ENCODE results near the gene MACIR.
"Not testable (repeated sequence)": the region's sequence is repeated elsewhere in the genome, so short reads cannot be mapped to it uniquely, and the experiment has no call there.

The MACIR gene, protein sequence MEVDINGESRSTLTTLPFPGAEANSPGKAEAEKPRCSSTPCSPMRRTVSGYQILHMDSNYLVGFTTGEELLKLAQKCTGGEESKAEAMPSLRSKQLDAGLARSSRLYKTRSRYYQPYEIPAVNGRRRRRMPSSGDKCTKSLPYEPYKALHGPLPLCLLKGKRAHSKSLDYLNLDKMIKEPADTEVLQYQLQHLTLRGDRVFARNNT

DNA sequence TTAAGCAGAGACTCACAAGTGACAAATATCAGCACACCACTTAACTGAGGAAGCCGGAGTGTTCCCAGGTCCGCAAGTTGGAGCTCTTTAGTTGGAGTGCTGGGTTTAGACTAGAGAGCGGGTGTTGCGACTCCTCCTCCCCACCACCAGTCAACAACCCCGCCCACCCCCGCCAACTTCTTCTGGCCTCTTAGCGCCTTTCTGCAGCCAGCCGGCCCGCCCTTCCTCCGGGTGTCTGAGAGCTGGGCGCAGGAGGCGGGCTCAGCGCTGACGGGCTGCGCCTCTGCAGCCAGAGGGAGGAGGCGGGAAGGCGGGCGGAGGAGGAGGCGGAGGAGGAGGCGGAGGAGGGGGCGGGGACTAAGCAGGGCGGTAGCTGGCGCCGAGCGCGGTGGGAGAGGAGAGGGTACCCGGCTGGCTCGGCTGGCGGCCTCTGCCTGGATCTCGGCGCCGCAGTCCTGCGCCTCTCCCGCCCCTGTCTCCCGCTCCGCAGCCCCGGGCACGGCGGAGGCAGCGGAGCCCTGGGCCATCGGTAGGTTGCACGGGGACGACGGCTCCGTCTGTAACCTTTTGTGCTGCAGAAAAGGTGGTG lies at the start of gene MACIR:
Gene MACIR, plus strand, starts transcription at position 396 of the 589 bp plus-strand sequence. CDS start 17,157 bp downstream, outside the sequence.
- Histone ChIP-seq H3K36me3 (no peaks in the 10 kb centered on the region), H3K4me1 (peaks cover 38% of the 10 kb centered on the region), H3K27me3 (no peaks in the 10 kb centered on the region), H3K9ac (peak within 1 kb of the TSS; percentile 91), H3K4me3 (peak within 1 kb of the TSS; percentile 96), H3K27ac (peak within 1 kb of the TSS; percentile 90), H3K9me3 (no peaks in the 10 kb centered on the region), H4K20me1 (peaks cover 26% of the 10 kb centered on the region), H3K4me2 (peak within 1 kb of the TSS; percentile 87)
- TF ChIP-seq Cebpa-rat (IDR thresholded peaks at IDR 0.05): no peak

DNA sequence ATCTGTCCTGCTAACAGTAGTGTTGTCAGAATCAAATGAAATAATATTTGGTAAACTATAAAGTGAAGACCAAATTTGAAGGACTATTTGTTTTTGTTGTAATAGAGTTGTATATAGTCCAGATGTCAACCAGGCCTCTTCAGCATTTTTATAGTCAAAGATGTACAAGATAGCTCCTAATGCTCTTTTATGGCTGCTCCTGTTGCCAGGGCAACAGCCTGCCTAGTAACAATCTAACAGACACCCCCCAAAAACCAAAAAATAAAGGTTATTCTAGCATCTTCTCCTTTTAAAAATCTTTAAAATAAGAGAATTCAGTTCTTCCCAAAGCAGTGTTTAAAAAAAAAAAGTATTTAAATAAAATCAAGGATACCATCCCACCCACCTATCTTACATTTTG lies 49.5 kb upstream of the MACIR start:
- Histone ChIP-seq H3K4me2 (no peak overlapping the region), H3K9me3 (no peaks in the 10 kb centered on the region), H3K4me1 (peaks cover 53% of the 10 kb centered on the region), H3K27me3 (no peaks in the 10 kb centered on the region), H4K20me1 (no peaks in the 10 kb centered on the region), H3K4me3 (no peak overlapping the region), H3K36me3 (peaks cover 23% of the 10 kb centered on the region), H3K9ac (no peak overlapping the region), H3K27ac (no peak overlapping the region)
- TF ChIP-seq Cebpa-rat (IDR thresholded peaks at IDR 0.05): no peak

DNA sequence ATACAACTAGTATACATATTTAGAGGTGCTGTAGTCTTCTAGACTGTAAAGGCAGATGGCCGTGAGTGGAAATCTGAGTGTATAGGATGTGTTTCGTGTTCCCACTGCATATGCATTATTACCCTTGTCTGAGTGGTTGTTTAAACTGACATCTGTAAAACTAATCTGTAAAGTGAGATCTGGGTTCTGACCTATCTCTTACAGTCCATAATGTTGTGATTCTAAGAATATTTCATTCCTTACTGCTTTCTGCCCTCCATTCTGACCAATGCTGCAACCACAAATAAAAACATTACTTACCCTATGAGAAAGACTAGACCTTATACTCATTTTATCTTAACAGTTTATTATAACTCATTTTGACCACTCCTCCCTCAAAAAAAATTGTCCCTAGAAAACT lies 47.6 kb upstream of the MACIR start:
- Histone ChIP-seq H3K27ac (peak overlapping the region; percentile 77), H3K9ac (no peak overlapping the region), H4K20me1 (no peaks in the 10 kb centered on the region), H3K27me3 (no peaks in the 10 kb centered on the region), H3K4me1 (peaks cover 54% of the 10 kb centered on the region), H3K9me3 (no peaks in the 10 kb centered on the region), H3K36me3 (peaks cover 12% of the 10 kb centered on the region), H3K4me3 (no peak overlapping the region), H3K4me2 (peak overlapping the region; percentile 79)
- TF ChIP-seq Cebpa-rat (IDR thresholded peaks at IDR 0.05): no peak

DNA sequence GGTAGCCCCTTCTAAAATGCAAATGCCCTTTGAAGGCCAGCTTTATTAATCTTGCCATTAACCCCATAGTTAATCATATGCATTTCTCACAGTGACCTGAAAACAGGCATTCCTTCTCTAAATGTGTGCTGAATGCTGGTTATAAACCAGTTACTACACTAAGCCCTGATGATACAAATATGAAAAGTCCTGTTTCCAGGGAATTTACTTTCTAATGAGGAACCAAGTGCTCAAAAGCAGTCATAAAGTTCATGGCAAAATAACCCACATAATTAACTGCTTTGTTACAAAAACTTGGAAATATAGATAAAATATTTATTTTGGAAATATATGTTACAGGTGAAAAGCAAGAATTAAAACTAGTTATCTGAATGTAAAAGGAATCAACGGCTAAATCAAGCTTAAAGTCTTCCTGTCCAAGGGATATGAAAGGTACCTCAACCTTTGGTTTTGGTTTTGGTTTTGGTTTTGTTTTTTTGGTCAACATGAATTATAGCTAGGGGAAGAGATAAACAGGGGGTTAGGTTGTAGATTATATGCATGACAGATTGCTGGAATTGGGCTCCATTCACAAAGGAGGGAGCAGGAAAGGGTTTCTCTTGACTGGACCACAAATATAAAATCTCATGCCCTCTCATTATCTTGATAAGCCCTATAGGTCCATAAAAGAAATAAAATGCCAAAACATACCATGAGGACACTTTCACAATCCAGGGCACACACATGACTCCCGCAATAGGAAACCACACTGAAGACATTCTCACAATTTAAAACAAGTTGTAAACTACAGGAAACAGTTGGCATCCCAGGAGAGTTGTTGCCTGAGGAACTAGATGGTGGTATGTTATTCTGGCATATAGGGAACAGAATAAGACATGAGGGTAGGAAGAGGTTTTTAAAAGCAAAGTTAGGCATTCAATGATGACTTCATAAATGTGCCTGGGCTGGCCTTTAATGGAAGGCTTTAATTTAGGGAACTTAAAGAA lies 46.7 kb upstream of the MACIR start:
- Histone ChIP-seq H3K27ac (peak overlapping the region; percentile 77), H3K9me3 (no peaks in the 10 kb centered on the region), H3K4me1 (peaks cover 53% of the 10 kb centered on the region), H4K20me1 (no peaks in the 10 kb centered on the region), H3K36me3 (peaks cover 3% of the 10 kb centered on the region), H3K27me3 (no peaks in the 10 kb centered on the region), H3K4me3 (peak overlapping the region; percentile 50; the same call in 1 of the 2 replicates), H3K4me2 (peak overlapping the region; percentile 79), H3K9ac (no peak overlapping the region)
- no peak for TF ChIP-seq Cebpa-rat (IDR thresholded peaks at IDR 0.05)

DNA sequence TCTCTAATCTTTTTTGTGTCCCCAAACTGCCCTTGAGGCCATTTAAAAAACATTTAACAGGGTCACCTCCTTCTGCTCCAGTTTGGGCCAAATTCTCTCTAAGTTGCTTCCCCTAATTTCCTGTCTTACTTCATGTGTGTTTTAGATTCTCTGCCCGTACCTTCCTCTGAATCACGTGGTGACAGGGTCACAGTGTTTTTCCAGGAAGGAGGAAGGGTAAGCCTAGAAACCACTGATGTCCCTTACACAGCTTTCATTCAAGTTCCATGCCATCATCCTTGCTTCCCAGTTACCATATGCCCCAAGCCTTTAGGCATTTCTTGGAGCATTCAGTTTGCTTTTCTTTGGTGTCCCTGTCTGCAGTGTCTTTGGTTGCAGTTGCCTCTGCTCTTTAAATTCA lies 42.4 kb upstream of the MACIR start:
- Histone ChIP-seq H4K20me1 (no peaks in the 10 kb centered on the region), H3K9ac (no peak overlapping the region), H3K9me3 (peaks cover 4% of the 10 kb centered on the region; the same call in 1 of the 2 replicates), H3K27ac (no peak overlapping the region), H3K4me1 (peaks cover 21% of the 10 kb centered on the region), H3K4me2 (0 out of 2 replicates have a peak overlapping the region, but pooled peaks have one; percentile 7), H3K36me3 (no peaks in the 10 kb centered on the region), H3K27me3 (no peaks in the 10 kb centered on the region), H3K4me3 (no peak overlapping the region)
- TF ChIP-seq Cebpa-rat (IDR thresholded peaks at IDR 0.05): no peak

DNA sequence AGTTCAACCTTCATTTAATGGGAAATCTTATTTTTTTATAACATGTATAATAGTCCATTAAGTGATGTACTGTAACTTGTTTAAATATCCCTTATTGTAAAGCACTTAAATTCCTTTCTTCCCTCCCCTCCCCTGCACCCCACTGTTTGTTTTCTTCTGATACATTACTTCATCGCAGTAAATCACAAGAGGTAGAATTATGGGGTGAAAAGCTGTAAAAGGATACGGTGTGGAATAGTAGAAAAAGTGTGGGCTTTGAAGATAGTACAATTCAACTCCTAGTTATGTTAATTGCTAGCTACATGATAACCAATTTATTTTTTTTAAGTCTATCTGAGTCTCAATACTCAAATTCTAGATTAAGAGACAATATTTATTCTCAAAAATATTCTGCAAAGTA lies 41.9 kb upstream of the MACIR start:
- Histone ChIP-seq H3K4me2 (no peak overlapping the region), H3K27ac (no peak overlapping the region), H3K9me3 (peaks cover 4% of the 10 kb centered on the region; the same call in 1 of the 2 replicates), H4K20me1 (no peaks in the 10 kb centered on the region), H3K9ac (no peak overlapping the region), H3K4me1 (peaks cover 15% of the 10 kb centered on the region), H3K4me3 (no peak overlapping the region), H3K36me3 (no peaks in the 10 kb centered on the region), H3K27me3 (no peaks in the 10 kb centered on the region)
- TF ChIP-seq Cebpa-rat (IDR thresholded peaks at IDR 0.05): no peak

DNA sequence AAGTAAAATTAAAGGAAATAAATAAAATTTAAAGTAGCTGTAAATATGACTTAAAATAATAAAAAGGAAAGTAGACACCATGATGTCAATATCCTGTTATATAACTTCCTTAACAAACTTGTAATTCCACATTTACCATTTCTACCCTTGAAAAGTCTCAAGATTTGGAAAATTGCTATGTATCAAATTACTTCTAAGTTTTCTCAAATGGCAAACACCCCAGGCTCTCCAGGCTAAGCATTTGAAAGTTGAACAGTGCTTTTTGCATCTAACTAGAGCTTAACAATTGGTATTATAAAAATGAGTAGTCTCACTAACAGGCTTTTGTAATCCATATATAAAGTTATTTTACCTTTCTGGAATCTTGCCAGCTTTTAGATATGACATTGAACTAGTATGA lies 41.5 kb upstream of the MACIR start:
- no peak for TF ChIP-seq Cebpa-rat (IDR thresholded peaks at IDR 0.05)
- Histone ChIP-seq H3K27me3 (no peaks in the 10 kb centered on the region), H3K9me3 (peaks cover 4% of the 10 kb centered on the region; the same call in 1 of the 2 replicates), H3K27ac (no peak overlapping the region), H4K20me1 (no peaks in the 10 kb centered on the region), H3K9ac (no peak overlapping the region), H3K4me3 (no peak overlapping the region), H3K4me2 (no peak overlapping the region), H3K36me3 (no peaks in the 10 kb centered on the region), H3K4me1 (peaks cover 13% of the 10 kb centered on the region)

DNA sequence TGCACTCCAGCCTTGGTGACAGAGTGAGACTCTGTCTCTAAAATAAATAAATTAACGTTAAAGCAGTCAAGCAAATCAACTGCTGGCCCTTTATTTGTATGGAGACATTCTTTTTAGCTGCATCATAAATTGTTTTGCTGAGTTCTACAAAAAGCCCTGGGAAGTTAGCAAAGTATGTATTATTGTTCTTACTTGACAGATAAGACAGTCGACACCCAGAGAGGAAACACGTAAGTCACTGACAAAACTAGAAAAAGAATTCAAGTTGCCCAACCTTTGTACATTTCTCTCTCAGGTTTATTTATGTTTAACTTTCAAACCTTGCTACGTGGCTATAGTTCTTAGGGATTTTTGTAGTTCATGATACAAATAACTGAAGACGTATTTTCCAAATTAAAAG lies 40.4 kb upstream of the MACIR start:
- TF ChIP-seq Cebpa-rat (IDR thresholded peaks at IDR 0.05): no peak
- no peak overlapping the region for H3K27ac ChIP-seq
- H3K9ac ChIP-seq: no peak overlapping the region
- peaks cover 4% of the 10 kb centered on the region; the same call in 1 of the 2 replicates for H3K9me3 ChIP-seq
- H3K4me1 ChIP-seq: peaks cover 4% of the 10 kb centered on the region; the same call in 1 of the 2 replicates
- no peak overlapping the region for H3K4me3 ChIP-seq
- H3K4me2 ChIP-seq: no peak overlapping the region
- no peaks in the 10 kb centered on the region for H4K20me1 ChIP-seq
- H3K27me3 ChIP-seq: no peaks in the 10 kb centered on the region
- H3K36me3 ChIP-seq: no peaks in the 10 kb centered on the region

DNA sequence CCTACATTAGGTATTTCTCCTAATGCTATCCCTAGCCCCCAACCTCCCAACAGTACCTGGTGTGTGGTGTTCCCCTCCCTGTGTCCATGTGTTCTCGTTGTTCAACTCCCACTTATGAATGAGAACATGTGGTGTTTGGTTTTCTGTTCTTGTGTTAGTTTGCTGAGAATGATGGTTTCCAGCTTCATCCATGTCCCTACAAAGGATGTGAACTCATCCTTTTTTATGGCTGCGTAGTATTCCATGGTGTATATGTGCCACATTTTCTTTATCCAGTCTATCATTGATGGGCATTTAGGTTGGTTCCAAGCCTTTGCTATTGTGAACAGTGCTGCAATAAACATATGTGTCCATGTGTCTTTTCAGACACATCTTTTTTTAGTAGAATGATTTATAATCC lies 39.5 kb upstream of the MACIR start:
- not testable (repeated sequence) for H3K4me3 ChIP-seq, H3K9ac ChIP-seq, H3K4me2 ChIP-seq, H4K20me1 ChIP-seq, H3K27me3 ChIP-seq, H3K9me3 ChIP-seq, H3K4me1 ChIP-seq, H3K36me3 ChIP-seq, H3K27ac ChIP-seq

All from BLaER1 (cell line).